H4 (cell line): ENCODE measurements around the gene CAMTA1. TPM values are rescaled to one million over a fixed set of nuclear protein-coding genes. Genes with fewer than 3 reads are reported as not detected.

Experiments
- DNase-seq: peaks from one replicate; pipeline ENCODE4 v3.0.0-alpha.2; 2015; ENCODE audit warnings: low spot score
- total RNA-seq: library from RNA; depleted of rRNA; stranded (reverse); fragments of >200 nt; shearing (Covaris generic); gene quantifications from 2 replicates; pipeline ENCODE4 v1.2.3, GENCODE V29; 2014

CAMTA1 gene
- total RNA-seq, 1 experiment from 2014 or later = 98.2 TPM

DNA sequence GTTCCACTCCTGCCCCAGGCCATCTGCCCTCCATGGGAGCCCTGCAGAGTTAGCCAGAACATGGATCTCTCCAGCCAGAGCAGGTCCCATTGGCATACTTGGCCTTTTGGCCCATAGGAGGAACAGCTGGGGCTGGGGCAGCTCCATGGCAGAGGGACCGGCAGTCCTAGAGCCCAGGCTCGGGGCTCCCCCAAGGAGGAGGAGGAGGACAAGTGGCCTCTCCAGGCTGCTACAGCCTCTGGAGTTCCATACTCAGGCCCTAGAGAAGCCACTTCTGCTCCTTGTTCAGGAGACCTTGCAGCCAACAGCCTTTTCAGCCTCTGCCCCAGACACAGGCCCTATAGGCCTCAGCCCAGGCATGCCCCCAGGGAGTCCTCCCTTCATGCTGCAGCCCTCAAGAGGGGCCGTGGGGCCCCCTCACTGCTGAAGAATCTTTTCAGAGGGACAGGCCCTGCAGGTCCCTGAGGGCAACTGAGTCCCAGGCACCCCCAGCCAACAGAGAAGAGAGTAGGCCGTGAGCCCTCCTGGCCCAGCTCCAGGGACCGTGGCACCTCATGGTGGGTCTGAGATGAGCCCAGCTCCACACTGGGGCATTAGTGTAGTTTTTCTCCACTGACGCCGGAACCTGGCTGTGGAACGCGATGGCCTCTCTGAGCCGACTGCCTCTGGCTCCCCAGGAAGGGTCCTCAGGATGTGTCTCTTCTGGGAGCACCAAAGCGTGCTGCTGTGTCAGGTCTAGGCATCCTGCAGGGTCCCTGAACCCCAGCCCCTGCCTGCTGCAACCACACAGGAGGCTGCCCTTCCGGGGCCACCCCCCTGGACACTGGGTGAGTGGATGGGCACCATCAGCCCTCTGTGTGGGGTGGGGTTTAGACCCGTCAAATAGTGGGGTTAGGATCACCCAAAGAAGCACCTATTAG lies 688.2 kb downstream of the CAMTA1 start:
- DNase-seq = no peak

DNA sequence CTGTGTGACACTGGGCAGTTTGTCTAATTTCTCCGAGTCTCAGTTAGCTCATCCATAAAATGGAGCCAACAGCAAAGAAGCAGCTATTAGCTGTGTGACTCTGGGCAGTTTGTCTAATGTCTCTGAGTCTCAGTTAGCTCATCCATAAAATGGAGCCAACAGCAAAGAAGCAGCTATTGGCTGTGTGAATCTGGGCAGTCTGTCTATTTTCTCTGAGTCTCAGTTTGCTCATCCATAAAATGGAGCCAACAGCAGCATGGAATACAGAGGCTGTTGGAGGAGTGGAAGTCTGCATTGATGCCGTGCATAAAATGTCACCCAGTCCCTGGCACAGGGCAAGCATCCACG lies 688.9 kb downstream of the CAMTA1 start:
- no peak for DNase-seq

DNA sequence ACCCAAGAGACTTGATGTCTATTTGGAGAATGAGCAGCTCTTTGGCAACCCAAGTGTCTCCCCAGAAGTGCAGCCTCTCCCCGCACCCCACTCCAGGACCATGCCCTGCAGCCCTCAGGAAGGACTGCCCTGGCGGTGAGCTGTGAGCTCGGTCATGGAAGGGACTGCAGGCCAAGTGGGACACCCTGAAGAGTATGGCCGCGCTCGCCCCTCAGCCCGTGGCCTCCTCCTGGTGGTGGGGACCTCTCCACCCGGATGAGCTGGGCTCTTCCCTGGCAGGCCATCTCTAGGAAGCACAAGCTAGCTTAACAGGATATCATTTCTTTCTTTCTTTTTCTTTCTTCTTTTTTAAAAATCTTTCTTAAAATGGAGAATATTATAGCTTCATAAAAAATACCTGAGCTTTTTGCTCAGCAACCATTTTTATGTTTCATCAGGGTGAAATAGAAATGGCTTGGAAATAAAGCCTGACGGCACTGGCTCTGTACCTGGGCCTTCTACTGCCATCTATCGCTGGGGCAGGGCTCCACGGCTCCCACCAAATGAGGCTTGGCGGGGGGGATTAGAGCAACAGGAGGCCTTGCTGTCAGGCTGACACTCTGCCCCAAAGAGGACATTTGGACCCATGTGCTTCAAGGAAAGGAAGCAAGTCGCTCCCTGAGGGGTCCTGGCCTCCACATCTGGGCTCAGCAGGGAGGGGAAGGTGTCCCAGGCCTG lies 689.7 kb downstream of the CAMTA1 start:
- DNase-seq = no peak

DNA sequence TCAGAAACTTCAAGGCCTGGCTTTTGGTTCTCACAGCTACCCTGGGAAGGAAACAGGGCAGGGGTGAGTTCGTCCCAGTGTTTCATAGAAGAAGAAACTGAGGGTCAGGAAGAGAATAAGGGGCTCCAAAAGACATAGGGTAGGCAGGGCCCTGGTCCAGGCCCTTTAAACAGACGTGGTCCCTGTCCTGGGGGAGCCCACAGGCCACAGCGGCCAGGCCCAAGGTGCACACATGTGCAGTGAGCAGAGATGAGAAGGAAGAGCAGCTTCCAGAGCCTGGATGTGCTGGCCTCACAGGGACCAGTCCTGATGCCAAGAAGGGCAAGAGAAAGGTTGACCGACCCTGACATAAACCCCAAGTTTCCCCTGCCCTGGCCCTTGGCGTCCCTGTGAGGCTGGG lies 690.4 kb downstream of the CAMTA1 start:
- no peak for DNase-seq

DNA sequence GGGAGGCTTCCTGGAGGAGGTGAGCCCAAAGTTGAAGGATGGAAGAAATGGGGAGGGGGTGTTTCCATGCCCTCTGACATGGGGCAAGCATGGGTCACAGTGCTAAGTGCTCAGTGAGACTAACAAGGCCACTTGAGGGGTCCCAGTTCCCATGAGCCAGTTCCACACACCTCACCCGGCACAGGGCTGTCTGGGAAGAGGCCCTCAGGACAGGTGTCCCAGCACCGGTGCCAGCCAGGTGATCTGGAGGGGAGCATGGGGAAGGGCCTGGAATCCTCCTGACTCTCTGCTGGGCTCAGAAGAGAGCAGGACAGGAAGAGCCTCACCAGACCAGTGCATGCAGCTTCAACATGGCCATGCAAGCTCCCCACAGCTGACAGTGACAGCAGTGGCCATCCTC lies 691.1 kb downstream of the CAMTA1 start:
- DNase-seq = no peak

DNA sequence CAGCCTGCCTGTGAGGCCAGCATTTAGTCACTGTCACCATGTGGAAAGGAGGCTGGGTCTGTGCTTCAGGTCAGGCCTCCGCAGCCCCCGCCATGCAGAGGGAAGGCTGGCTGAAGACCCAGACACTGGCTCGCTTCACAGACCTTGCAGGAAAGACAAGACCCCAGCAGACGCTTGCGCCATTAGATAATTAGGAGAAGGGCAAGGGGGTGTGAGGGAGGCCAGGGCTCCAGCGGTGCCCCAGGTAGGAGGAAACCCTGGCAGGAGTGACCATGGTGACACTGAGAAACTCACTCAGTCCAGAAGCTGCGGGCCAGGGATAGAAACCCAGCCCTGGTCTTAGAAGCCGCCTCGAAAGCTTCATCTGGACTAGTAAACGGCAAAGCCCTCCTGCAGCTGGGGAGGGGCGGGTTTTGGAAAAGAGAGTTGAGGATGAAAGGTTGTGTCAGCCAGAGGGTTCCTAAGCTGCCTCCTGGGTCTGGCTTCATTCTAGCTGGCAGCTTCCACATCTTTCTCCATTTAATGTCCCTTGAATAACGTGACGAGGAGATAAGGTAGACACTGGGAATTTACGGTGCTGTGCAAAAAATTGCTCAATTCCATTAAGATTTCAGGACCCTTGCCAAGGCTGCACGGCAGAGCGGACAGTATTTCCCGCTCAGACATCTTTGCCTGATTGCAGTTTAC lies 691.8 kb downstream of the CAMTA1 start:
- DNase-seq = no peak

DNA sequence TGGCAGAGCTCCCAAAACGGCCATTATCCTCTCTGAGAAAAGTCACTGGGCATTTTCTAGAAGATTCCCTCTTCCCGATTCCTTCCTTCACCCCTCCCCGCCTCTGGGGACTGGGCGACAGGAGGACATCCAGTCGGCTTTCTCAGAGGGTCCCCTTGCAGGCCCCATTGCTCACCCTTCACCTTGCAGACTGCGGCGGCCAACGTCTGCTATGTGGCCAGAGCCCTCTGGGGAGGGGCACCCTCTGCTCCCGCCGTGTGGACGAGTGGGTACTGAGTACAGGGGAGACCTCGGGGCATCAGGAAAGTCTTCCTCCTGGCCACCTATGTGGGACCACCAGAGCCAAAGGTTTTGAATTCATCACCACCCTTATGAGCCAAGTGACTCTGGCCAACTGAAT lies 692.3 kb downstream of the CAMTA1 start:
- DNase-seq = no peak

DNA sequence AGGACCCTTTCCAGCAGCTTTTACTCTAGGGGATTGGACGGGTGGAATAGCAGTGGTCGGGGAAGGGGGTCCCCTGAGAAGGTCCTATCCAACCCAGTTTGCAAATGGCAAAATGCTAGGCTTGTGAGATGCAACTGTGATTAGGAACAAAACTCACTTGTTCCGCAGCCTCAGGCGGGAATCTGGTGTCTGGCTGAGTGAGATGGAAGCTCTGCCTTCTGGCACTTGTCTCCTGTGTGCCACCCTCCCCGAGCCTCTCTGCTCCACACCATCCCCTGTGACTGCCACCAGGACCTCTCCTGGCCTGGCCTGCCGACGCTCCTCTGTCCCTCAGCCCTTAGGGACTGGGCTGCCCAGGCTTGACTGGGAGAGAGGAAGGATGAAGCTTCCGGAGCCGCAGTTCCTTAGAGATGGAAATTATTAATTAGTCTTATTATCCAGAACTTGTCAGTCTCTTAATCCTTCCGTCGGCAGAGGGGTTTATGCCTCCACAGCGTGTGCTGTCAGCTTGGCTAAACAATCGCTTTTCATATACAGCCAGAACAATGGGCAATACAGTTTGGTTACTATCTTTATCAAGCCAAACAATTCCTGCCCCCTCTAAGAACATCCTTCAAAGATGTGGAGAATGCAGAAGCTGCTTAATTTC lies 693.0 kb downstream of the CAMTA1 start:
- DNase-seq = no peak

DNA sequence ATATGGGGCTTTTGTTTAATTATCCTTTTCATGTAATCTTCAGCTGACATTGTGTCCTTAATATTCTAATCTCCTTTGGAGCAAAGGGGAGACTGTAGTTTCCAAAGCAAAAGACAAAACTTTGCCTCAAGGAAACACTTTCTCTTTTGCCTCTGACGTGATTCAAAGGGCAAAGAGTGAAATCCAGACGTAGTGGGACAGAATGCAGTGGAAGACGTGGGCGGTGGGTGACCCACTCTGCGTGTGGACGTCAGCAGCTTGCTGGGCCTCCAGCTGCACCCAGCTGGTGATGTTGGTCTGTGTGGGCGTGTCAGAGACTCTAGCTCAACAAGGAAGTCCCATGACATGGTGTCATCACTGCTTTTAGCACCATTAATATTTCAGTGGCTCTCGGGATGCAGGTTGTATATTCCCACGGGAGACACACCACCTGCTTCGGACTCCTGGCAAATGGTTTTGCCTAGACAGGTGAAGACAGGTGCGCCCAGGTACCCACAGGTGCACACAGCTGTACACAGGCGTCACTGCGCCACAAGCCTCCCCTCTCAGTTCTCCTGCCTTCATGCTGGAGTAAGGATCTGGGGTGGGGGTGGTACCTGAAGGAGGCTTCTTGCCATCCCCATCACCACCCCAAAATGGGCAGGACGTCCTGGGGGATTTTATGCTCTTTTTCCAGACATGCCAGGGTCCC lies 693.7 kb downstream of the CAMTA1 start:
- peak; percentile 58 for DNase-seq

DNA sequence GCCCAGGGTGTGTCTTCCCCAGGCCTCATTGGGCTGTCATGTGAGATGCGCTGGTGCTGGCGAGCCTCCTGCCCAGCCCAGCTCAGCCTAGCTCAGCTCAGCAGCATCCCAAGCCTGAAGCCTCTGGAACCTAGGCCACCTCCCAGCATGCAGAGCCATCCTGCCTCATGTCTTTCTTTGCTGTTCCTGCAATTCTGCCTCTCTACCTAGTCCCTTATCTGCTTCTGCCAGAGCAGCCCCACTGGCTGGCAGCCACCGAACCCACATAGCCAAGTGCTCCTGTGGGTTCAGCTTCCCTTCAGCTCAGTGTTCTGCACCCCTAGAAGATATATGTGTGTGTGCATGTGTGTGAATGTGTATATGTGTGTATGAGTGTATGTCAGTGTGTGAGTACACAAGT lies 694.3 kb downstream of the CAMTA1 start:
- DNase-seq = no peak

DNA sequence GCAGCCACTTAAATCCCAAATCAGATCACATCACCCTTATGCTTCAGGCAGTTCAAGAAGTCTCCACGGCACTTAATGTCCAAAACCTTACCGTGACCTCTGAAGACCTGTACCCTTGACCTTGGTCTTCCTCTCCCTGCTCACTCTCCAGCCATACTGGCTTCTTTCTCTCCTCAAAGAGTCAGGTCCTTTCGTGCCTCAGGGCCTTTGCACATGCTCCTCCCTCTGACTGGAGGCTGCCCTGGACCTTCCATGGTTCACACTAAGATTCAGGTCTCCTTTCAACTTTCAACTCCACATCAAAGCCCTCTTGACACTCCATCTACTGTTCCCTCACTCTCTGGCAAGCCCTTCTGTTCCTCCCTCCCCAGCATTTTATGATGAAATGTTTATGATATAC lies 695.9 kb downstream of the CAMTA1 start:
- no peak for DNase-seq

DNA sequence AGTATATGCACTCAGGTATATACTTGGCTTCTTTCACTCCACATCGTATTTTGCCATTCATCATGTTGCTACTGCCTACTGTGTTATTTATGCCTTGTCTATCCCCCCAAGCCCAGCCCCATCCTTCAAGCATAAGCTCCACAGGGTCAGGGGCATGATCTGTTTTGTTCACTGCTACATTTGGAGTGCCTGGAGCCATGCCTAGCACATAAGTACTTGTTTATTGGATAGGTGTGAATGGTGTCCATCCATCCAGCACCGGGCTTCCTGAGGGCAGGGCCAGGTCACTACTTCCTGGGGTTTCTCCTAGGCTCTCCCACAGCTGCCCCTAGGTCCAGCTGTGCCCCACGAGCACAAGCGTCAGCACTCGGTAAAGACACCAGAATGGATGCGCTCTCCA lies 696.8 kb downstream of the CAMTA1 start:
- DNase-seq = no peak

DNA sequence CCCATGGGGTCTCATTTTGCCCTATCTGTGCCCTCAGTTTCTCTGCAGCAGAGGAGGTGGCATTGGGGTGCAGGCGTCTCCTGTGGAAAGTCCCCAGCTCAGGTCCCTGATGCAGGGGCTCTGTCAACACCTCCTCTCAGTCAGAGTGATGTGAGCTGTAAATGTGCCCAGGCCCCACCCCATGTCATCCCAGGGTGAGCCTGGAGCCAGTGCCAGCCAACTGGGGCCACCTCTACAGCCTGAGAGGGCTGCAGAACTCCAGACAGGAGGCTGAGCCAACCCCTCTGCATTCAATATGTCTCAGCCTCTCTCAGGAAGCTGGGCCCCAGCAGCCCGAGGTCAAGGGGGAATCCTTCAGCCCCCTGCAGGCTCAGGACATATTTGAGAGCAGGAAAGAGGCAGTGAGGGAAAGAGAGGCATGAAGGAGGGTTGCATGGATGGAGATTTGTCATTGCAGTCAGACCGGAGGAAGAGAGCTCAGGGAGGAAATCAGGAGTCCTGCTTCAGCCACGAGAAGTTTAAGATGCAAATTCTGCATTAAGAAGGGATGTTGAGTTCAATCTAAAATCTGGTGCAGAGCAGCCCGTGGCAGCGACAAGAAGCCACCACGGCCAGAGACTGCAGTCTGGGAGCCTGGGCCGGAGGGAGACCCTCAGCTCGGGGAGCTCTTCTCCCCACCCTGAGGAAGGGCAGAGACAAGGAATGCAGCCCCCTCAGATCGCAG lies 697.7 kb downstream of the CAMTA1 start:
- no peak for DNase-seq

DNA sequence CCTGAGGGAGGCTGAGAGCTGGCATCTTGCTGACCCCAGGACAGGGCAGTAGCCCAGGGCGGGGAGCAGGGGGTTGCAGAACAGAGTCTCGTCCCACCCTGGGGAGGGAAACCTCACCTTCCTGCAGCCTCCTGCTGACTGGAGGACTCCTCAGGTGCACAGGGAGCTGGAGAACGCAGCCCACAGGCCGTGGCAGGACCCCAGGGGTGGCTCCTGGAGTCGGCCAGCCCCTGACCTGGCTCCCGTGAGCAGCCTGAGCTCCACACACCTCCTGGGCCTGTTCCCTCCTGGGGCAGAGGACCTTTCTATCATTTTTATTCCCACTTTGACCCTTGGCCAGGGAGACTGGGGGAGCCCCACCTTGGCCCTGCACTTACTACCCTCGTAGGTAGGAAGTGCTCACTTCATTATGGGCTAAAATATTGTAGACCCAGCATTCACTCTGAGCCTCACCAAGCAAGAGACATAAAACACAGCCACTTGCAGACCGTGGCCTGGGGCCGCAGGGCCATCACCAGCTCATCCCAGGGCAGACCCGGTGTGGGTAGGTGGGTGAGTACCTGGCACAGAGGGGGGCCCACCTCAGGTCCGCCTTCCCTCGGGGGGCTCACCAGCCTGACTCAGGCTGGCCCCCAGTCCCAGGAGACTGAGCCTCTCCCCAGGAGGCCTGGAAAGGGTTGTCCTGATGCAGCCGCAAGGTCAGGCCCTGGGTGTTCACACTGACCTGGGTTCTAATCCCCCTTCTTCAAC lies 698.6 kb downstream of the CAMTA1 start:
- no peak for DNase-seq

DNA sequence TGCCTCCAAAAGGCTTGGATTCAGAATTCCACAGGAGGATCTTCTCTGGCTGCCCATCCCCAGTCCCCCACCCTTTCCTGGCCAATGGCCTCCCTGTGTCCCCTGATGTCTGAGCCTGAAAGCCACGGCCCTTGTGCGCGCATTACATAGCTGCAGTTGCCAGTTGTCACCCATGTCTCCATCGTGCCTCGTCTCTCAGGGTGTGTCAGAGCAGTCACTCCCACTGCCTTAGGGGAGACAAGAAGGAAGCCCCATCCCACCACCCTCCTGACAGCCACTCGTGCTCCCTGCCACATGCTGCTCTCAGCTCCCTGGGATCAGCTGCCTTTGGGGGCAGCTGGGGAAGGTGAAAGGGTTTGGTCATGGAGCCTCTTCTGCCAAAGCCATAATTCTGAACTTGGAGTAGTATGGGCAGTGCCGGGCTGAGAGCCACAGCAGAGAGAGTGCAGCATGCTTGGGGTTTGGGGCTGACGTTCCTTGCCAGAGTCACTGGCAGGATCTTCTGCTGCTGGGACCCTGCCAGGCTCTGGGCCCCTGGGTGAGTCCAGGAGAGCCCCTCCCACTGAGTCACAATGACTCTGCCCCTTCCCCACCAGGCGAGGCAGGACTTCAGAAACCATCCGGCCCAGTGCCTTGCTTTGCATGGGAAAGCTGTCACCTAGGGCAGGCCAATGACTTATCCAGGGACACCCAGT lies 700.0 kb downstream of the CAMTA1 start:
- no peak for DNase-seq

DNA sequence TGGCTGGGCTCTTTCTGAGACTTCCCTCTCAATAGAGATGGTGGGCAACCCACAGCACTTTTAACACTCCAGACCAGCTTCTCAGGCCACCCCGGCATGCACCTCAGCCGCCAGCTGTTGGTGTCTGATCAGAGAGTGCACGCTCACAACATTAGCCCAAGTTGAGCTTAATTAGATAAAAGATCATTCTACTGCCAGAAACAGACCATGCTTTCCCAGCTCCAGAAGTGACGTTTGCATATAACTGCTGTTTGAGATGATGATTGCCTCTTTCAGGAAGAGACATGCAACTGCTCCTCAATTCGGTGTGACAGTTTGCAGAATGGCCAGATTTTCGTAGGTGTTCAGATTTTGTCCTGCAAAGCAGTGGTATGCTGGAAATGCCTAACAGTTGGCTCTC lies 700.6 kb downstream of the CAMTA1 start:
- no peak for DNase-seq

DNA sequence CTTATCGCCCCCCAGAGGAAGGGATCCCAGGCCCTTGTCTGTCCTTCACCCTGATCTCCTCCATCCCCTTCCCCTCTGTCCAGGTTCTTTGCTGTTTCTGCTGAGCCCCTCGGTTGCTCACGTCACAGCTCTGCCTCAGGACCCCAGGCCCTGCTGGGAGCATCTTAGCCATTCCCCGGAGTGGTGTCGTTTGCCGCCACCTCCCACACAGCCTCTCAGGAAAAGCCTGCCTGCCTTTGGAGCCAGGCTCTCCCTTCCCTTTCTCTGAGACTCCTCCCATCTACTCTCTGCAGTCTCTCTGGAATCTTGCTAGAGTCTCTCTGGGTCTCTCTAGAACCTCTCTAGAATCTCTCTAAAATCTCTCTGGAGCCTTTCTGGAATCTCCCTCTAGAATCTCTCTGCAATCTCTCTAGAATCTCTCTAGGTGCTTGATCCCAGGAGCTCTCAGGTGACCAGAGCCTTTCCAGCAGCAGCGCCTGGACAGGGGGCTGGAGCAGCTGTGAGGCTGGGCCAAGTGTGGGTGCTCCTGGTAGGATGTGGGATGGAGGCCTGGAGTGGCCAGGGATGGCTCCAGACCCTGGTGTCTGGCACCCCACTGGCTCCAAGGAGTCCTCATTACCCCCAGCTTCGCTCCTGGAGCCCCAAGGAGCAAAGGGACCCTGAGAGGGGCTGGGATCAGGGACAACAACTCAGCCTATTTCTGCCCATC lies 702.7 kb downstream of the CAMTA1 start:
- DNase-seq = no peak

DNA sequence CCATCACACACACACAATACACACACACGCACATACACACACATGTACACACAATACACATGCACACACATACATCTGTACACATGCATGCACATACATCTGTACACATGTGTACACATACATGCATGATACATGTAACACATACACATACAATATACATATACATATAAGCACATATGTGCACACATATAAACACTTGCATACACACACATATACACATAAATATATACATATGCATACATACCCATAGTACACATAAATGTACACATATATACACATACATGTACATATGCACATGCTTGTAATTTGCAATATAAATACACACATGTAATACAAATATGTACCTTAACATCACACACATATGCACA lies 703.2 kb downstream of the CAMTA1 start:
- DNase-seq = no peak

DNA sequence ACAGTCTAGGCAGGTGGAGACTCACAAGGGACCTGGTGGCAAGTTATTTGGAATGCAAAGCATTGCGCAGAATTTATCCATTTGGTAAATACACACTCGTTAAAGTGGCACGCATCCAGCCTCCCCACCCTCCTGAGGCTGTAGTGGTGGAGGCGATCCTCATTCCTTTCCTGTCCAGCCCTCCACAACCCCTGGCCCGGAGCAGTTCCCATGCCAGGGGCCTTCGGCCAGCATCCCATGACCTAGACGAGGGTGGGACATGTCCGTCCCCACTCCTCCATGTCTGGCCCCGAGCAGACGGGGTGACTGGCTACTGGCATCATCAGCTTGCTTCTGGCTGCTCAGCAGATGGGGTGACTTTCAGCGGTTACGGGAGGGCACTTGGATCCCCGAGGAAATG lies 704.3 kb downstream of the CAMTA1 start:
- no peak for DNase-seq
